AG04450 (cell line): Measurements from ENCODE around the gene GNG8. TPM values are rescaled to one million over a fixed set of nuclear protein-coding genes. Genes with fewer than 3 reads are reported as not detected.

Experiments
- CTCF ChIA-PET: fragments of 300-600, 350-600 bp; formaldehyde crosslinking; extraction: SDS; loops from one replicate; lab custom pipeline; 2022; ENCODE audit warnings: antibody characterized with exemption, inconsistent platforms; lab: Charles Lee
- POLR2A ChIA-PET: fragments of 350-600 bp; formaldehyde crosslinking; extraction: SDS; loops from one replicate; lab custom pipeline; 2021; ENCODE audit warnings: antibody characterized with exemption, inconsistent platforms; lab: Yijun Ruan, JAX
- DNase-seq: peaks from one replicate; pipeline ENCODE4 v3.0.0-alpha.2; 2011; ENCODE audit warnings: low read depth, low spot score
- H3K27ac ChIP-seq: one replicate; pipeline ENCODE4 v1.5.1; 2012; ENCODE audit warnings: low read depth, low read length, control low read depth
- H3K27me3 ChIP-seq: one replicate; pipeline ENCODE4 v1.6.0; 2012; ENCODE audit warnings: low read length; ENCODE audit not compliant: control insufficient read depth, insufficient read depth
- H3K4me3 ChIP-seq: 2 replicates; pipeline ENCODE4 v1.5.1; 2011; ENCODE audit warnings: mild to moderate bottlenecking, low read depth, low read length, control low read depth
- H3K9me3 ChIP-seq: 2 replicates; pipeline ENCODE4 v1.5.1; 2012; ENCODE audit warnings: low read length; ENCODE audit not compliant: control insufficient read depth, insufficient read depth
- polyA plus RNA-seq: library from polyadenylated mRNA; depleted of rRNA; stranded (reverse); fragments of >200 nt; gene quantifications from 2 replicates; pipeline ENCODE4 v1.2.3, GENCODE V29; 2011
- TF ChIP-seq, protein P1 (sequence below): IDR thresholded peaks from 2 replicates; pipeline ENCODE4 v1.5.1; 2011; ENCODE audit warnings: low read depth, low read length, control low read depth, inconsistent platforms

GNG8 gene
- polyA plus RNA-seq, 1 experiment: not detected

DNA sequence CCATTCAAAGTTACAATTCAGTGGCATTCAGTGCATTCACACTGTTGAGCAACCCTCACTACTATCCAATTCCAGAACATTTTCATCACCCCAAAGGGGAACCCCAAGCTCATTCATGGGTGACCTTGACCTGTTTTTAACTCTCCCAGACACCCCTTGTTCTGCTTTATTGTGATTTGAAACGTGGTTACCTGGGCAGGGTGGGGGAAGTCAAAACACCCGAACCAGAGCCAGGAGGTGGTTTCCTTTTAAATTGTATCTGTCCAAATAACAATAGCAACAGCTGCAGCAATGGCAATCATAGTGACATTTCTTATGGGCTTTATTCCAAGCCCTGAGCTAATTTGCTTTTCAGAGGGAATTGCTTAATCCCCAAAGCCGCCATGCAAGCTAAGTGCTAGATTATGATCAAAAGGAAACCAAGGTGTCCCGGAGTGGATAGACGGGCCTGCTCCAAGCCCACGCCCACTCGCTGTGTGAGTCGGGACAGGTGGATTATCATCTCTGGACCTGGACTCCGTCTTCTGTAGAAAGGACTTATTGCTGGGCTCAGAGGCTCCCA lies 17.3 kb downstream of the GNG8 start:
- no peak for DNase-seq
- H3K4me3 ChIP-seq: no peak overlapping the region
- H3K27ac ChIP-seq: no peak overlapping the region
- CTCF ChIA-PET: interaction anchor here (14.3 kb wide), 1 partner anchor 46 kb away, joined by 296 read pairs; the partner anchor contains the start of gene DACT3
- no peaks in the 10 kb centered on the region for H3K27me3 ChIP-seq
- H3K9me3 ChIP-seq: no peaks in the 10 kb centered on the region; the same call in 1 of the 2 replicates
- TF ChIP-seq, protein P1, sequence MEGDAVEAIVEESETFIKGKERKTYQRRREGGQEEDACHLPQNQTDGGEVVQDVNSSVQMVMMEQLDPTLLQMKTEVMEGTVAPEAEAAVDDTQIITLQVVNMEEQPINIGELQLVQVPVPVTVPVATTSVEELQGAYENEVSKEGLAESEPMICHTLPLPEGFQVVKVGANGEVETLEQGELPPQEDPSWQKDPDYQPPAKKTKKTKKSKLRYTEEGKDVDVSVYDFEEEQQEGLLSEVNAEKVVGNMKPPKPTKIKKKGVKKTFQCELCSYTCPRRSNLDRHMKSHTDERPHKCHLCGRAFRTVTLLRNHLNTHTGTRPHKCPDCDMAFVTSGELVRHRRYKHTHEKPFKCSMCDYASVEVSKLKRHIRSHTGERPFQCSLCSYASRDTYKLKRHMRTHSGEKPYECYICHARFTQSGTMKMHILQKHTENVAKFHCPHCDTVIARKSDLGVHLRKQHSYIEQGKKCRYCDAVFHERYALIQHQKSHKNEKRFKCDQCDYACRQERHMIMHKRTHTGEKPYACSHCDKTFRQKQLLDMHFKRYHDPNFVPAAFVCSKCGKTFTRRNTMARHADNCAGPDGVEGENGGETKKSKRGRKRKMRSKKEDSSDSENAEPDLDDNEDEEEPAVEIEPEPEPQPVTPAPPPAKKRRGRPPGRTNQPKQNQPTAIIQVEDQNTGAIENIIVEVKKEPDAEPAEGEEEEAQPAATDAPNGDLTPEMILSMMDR: no peak
- POLR2A ChIA-PET: no interaction called here

GRCh38 chr19:46617601-46618000 lies 18.4 kb downstream of the GNG8 start:
- Histone ChIP-seq H3K27me3 (no peaks in the 10 kb centered on the region), H3K9me3 (no peaks in the 10 kb centered on the region), H3K27ac (peak overlapping the region; percentile 61), H3K4me3 (no peak overlapping the region)
- POLR2A ChIA-PET: interaction anchor here (0.8 to 1.5 kb wide), 5 partner anchors 11 to 45 kb away, joined by 3 to 7 read pairs (median 4); partner anchors contain the start of genes CALM3 and DACT3
- no peak for DNase-seq
- CTCF ChIA-PET: interaction anchor here (0.6 to 14.3 kb wide), 8 partner anchors 8 to 111 kb away, joined by 3 to 296 read pairs (median 3); partner anchors contain the start of gene DACT3
- TF ChIP-seq, protein P1: no peak

DNA sequence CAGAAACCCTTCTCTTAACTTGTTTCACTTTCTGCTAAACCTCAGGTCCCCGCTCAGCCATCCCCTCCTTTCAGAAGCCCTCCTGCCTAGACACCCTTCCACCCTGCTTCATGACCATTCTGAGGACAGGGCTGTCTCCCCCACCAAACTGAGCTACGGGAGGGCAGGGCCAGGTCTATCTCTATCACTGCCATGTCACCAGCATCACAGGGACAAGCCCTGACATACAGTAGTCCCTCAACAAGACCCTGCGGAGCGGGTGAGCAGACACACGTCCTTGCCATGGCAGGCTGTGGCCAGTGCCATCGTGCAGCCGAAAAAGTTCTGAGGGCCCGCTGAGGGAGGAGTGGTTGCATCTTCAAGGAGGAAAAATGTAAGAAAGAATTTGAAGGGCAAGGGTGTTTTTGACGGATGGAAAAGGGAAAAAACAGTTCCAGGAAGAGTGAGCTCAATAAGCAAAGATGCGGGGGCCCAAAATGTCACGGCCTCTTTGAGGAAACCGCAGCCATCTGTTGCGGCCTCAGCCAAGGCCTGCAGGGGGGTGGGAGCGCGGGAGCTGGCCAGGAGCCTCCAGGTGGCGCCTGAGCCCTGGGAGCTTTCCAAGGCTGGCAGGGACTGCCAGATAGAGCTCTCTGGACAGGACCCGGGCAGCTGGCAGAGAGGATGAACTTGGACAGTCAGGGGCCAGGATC lies 19.2 kb downstream of the GNG8 start:
- TF ChIP-seq, protein P1: peak; percentile 50
- ChIA-PET CTCF (interaction anchor here (0.6 to 14.3 kb wide), 10 partner anchors 9 to 112 kb away, joined by 3 to 296 read pairs (median 3); partner anchors contain the start of gene DACT3), POLR2A (interaction anchor here (0.5 to 1.5 kb wide), 6 partner anchors 12 to 115 kb away, joined by 3 to 7 read pairs (median 4); partner anchors contain the start of genes CALM3 and DACT3)
- no peaks in the 10 kb centered on the region for H3K27me3 ChIP-seq
- no peak for DNase-seq
- H3K4me3 ChIP-seq: no peak overlapping the region
- H3K9me3 ChIP-seq: no peaks in the 10 kb centered on the region
- peak overlapping the region; percentile 61 for H3K27ac ChIP-seq

GRCh38 chr19:46615966-46616365 lies 20.0 kb downstream of the GNG8 start:
- TF ChIP-seq, protein P1: no peak
- DNase-seq: no peak
- H3K27me3 ChIP-seq: no peaks in the 10 kb centered on the region
- no peaks in the 10 kb centered on the region for H3K9me3 ChIP-seq
- H3K4me3 ChIP-seq: no peak overlapping the region
- POLR2A ChIA-PET: interaction anchor here (1.4 kb wide), 1 partner anchor 16 kb away, joined by 6 read pairs; no protein-coding TSS in a partner anchor
- CTCF ChIA-PET: interaction anchor here (0.9 to 14.3 kb wide), 3 partner anchors 16 to 48 kb away, joined by 3 to 296 read pairs (median 10); partner anchors contain the start of gene DACT3
- no peak overlapping the region for H3K27ac ChIP-seq
